D721Med (cell line): ENCODE data around the gene CSNK1G3.

ENCODE experiments used
- DNase-seq: peaks from one replicate; pipeline ENCODE4 v3.0.0; 2011; ENCODE audit warnings: low spot score; ENCODE audit not compliant: insufficient read length
- FAIRE-seq: peaks from 2 replicates; lab custom pipeline; 2011; peaks lifted over from hg19 to GRCh38; lab: Jason Lieb, UNC
- CTCF ChIP-seq: IDR thresholded peaks from 2 replicates; pipeline ENCODE4 v1.5.1; 2012; ENCODE audit warnings: mild to moderate bottlenecking, control low read depth; ENCODE audit not compliant: insufficient read depth; ENCODE audit errors: missing control alignments

The CSNK1G3 gene

GRCh38 chr5:123665822-123666371 is 153.9 kb downstream of the CSNK1G3 start:
- DNase-seq (no peak), FAIRE-seq (no peak)
- no peak for TF ChIP-seq CTCF
